ENCODE data around the gene CAMK2D.

DNA sequence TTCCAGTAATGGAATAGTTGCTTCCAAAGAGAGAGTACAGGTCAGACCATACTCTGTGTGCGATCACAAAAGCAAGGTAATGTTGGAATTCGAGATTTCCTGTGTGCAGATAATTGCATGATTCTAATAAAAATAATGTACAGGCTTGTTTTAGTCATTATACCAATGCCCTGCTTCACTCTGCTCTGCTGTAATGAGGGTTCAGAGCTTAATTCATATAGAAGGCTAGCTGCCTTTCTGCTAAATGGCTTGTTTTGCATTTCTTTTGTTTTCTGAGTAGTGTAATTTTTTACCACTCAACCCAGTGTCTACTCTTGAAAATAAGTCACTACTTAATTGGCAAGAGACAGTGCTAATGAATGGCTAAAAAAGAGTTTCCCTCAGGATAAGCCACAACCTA is 236.0 kb downstream of the CAMK2D start:
- no peak for TF ChIP-seq POLR2AphosphoS5 (IDR thresholded peaks at IDR 0.05)
- no peak for TF ChIP-seq CTCF (IDR thresholded peaks at IDR 0.05)
- TF ChIP-seq EP300 (IDR thresholded peaks at IDR 0.05): no peak
- no peak for TF ChIP-seq POLR2A (IDR thresholded peaks at IDR 0.05)

All from stomach (tissue), 4 donors.